Endothelial cell of umbilical vein (primary cell): ENCODE results near the gene ZNF446. TPM values are rescaled to one million over a fixed set of nuclear protein-coding genes. Genes with fewer than 3 reads are reported as not detected.
A peak's percentile ranks its signal among the peaks of the same experiment; 100 is the strongest.

Experiments used
- BruUV-seq: library from RNA; stranded (reverse); fragments of 400-500 nt; replicated peaks from 2 replicates; lab custom pipeline; 2021; lab: Mats Ljungman, UMichigan
- CTCF ChIA-PET: fragments of 300-600, 350-600 bp; sonication (Branson Sonifier 250); formaldehyde crosslinking; loops from one replicate; lab custom pipeline; 2021; ENCODE audit warnings: antibody characterized with exemption, inconsistent platforms; lab: Charles Lee
- POLR2A ChIA-PET: fragments of 300-600, 350-600 bp; sonication (Branson Sonifier 250); formaldehyde crosslinking; loops from one replicate; lab custom pipeline; 2021; ENCODE audit warnings: antibody characterized with exemption, inconsistent platforms; lab: Charles Lee
- DNase-seq: peaks from one replicate; pipeline ENCODE4 v3.0.0-alpha.2; 2011; ENCODE audit warnings: low read depth, low spot score
- FAIRE-seq: peaks from 2 replicates; lab custom pipeline; 2011; peaks lifted over from hg19 to GRCh38; lab: Jason Lieb, UNC
- H2AFZ ChIP-seq: 2 replicates; pipeline ENCODE4 v1.6.0; 2012; ENCODE audit warnings: low read depth, low read length, control low read depth, inconsistent platforms
- H3K27ac ChIP-seq: 2 replicates; pipeline ENCODE4 v1.5.1; 2011; ENCODE audit warnings: low read depth, mild to moderate bottlenecking, control low read depth, low read length, moderate library complexity; ENCODE audit not compliant: insufficient read depth
- H3K27me3 ChIP-seq, 2 experiments: 2 replicates each; pipeline versions ENCODE4 v1.6.0 to v1.6.1; 2011; ENCODE audit warnings: low read length in 2 of 2, mixed read lengths in 1 of 2; ENCODE audit not compliant: control insufficient read depth in 2 of 2, insufficient read depth in 2 of 2
- H3K36me3 ChIP-seq, 2 experiments: 2 replicates in 1 of 2; 3 replicates in 1 of 2; pipeline ENCODE4 v1.5.1; 2011; ENCODE audit warnings: low read length in 2 of 2, mild to moderate bottlenecking in 1 of 2, moderate library complexity in 1 of 2; ENCODE audit not compliant: control insufficient read depth in 2 of 2, insufficient read depth in 2 of 2; ENCODE audit errors: extremely low read depth in 1 of 2
- H3K4me1 ChIP-seq: 3 replicates; pipeline ENCODE4 v1.5.1; 2011; ENCODE audit warnings: mild to moderate bottlenecking, low read length; ENCODE audit not compliant: control insufficient read depth, insufficient read depth; ENCODE audit errors: extremely low read depth
- H3K4me2 ChIP-seq: 2 replicates; pipeline ENCODE4 v1.6.1; 2011; ENCODE audit warnings: low read length, control low read depth, mixed read lengths; ENCODE audit not compliant: insufficient read depth
- H3K4me3 ChIP-seq, 3 experiments: fragments of 200-600 bp in 1 of 3; sonication (generic), shearing (Covaris generic) in 1 of 3; replicated peaks in 1 of 3; 2 replicates each; pipeline ENCODE4 v1.5.1; 2011 to 2016; ENCODE audit warnings: control low read depth in 3 of 3, low read length in 3 of 3, mild to moderate bottlenecking in 2 of 3, inconsistent platforms in 1 of 3, low read depth in 1 of 3, moderate library complexity in 1 of 3; ENCODE audit not compliant: insufficient read depth in 1 of 3
- H3K79me2 ChIP-seq: 2 replicates; pipeline ENCODE4 v1.6.0; 2012; ENCODE audit warnings: low read length, inconsistent platforms; ENCODE audit not compliant: control insufficient read depth, insufficient read depth
- H3K9ac ChIP-seq: replicated peaks from 2 replicates; pipeline ENCODE3; 2011; ENCODE audit warnings: low read length, control low read depth; ENCODE audit not compliant: insufficient read depth; ENCODE audit errors: extremely low read depth
- H3K9me1 ChIP-seq: replicated peaks from 3 replicates; pipeline ENCODE4 v1.6.0; 2011; ENCODE audit warnings: mild to moderate bottlenecking, low read length; ENCODE audit not compliant: control insufficient read depth, insufficient read depth; ENCODE audit errors: extremely low read depth
- H3K9me3 ChIP-seq: replicated peaks from 2 replicates; pipeline ENCODE4 v1.5.1; 2012; ENCODE audit warnings: low read length, inconsistent platforms; ENCODE audit not compliant: control insufficient read depth, insufficient read depth
- H4K20me1 ChIP-seq: replicated peaks from 2 replicates; pipeline ENCODE3; 2011; ENCODE audit warnings: mild to moderate bottlenecking, low read length; ENCODE audit not compliant: control insufficient read depth, insufficient read depth; ENCODE audit errors: extremely low read depth
- CTCF ChIP-seq, 2 donors: IDR thresholded peaks; 1 replicate in 1 of 2; 2 replicates in 1 of 2; pipeline ENCODE4 v1.5.1; 2011; ENCODE audit warnings: low read length in 2 of 2, mild to moderate bottlenecking in 2 of 2, moderate library complexity in 2 of 2, control low read depth in 1 of 2, inconsistent platforms in 1 of 2, low read depth in 1 of 2; ENCODE audit not compliant: insufficient read depth in 1 of 2; ENCODE audit errors: extremely low read depth in 1 of 2
- EZH2 ChIP-seq: IDR thresholded peaks from 2 replicates; pipeline ENCODE4 v1.6.1; 2012; ENCODE audit warnings: borderline replicate concordance, low read depth, mild to moderate bottlenecking, moderate library complexity, low read length, inconsistent platforms; ENCODE audit not compliant: severe bottlenecking
- FOS ChIP-seq: IDR thresholded peaks from 2 replicates; pipeline ENCODE4 v1.6.1; 2011; ENCODE audit warnings: mild to moderate bottlenecking, low read length, moderate library complexity, borderline replicate concordance; ENCODE audit not compliant: insufficient read depth
- GATA2 ChIP-seq: IDR thresholded peaks from 2 replicates; pipeline ENCODE4 v1.7.0; 2011; ENCODE audit warnings: low read depth, mild to moderate bottlenecking, moderate library complexity, mixed read lengths, low read length; ENCODE audit not compliant: insufficient read length, insufficient read depth
- JUN ChIP-seq: IDR thresholded peaks from 2 replicates; pipeline ENCODE4 v1.6.1; 2011; ENCODE audit warnings: borderline replicate concordance, low read depth; ENCODE audit not compliant: insufficient read length, insufficient read depth
- MAX ChIP-seq: IDR thresholded peaks from 2 replicates; pipeline ENCODE4 v1.6.1; 2011; ENCODE audit not compliant: insufficient read depth, insufficient read length
- MYC ChIP-seq: IDR thresholded peaks from one replicate; pipeline ENCODE4 v1.6.1; 2011; ENCODE audit warnings: mild to moderate bottlenecking, low read depth, low read length
- POLR2A ChIP-seq: IDR thresholded peaks from 2 replicates; pipeline ENCODE4 v1.6.1; 2012; ENCODE audit warnings: low read depth, mild to moderate bottlenecking, control low read depth, low read length
- POLR2AphosphoS5 ChIP-seq: IDR thresholded peaks from 2 replicates; pipeline ENCODE4 v1.6.1; 2012; ENCODE audit warnings: low read depth, mild to moderate bottlenecking, control low read depth, low read length, moderate library complexity; ENCODE audit not compliant: insufficient read depth
- dilution Hi-C: fragments of 300-500 bp; cut with MboI; formaldehyde crosslinking; loops from one replicate; pipeline ENCODE4 v1.15.0; 2019; ENCODE audit warnings: low sequenced_read_pairs; ENCODE audit not compliant: extremely low pct_ligation_motif_present
- intact Hi-C: fragments of 100-400 bp; cut with micrococcal nuclease; formaldehyde crosslinking; loops from one replicate; pipeline ENCODE4 v1.10.0; 2022
- polyA plus RNA-seq, 4 experiments: library from polyadenylated mRNA; depleted of rRNA in 3 of 4; stranded (reverse) in 3 of 4; unstranded in 1 of 4; fragments of >200 nt; gene quantifications; 2 replicates each; pipeline versions ENCODE4 v1.2.1 to v1.2.3, GENCODE V29; 2011 to 2012; ENCODE audit warnings: missing spikeins in 1 of 4
- total RNA-seq: library from RNA; stranded (reverse); gene quantifications from 2 replicates; pipeline ENCODE4 v1.2.3, GENCODE V29; 2021

Gene ZNF446
- total and polyA plus RNA-seq, 2 donors (not counting 3 experiments of a cell fraction or from before 2014, with no cell fraction given) = 7.0 to 8.3 TPM

- POLR2A ChIA-PET = no interaction called here
- dilution Hi-C loops = no loop called here
- TSS peak; percentile 69 for BruUV-seq
These were observed 9.2 kb upstream of the ZNF446 start, which contains the start of gene ZNF324 for GRCh38 chr19:58466760-58467589. Gene ZNF324, plus strand, starts transcription at chr19:58467080. Its CDS starts 2,106 bp downstream, at chr19:58469186.

GRCh38 chr19:58468216-58468839 lies 7.8 kb upstream of the ZNF446 start:
- FAIRE-seq (no peak), DNase-seq (no peak)
- Histone ChIP-seq H3K4me2 (peak overlapping the region; percentile 38), H3K27me3 (no peaks in the 10 kb centered on the region), H2AFZ (no peak overlapping the region), H3K9me3 (no peaks in the 10 kb centered on the region), H3K79me2 (peaks cover 10% of the 10 kb centered on the region), H3K36me3 (peaks cover 4 to 22% of the 10 kb centered on the region in 2 experiments), H3K9me1 (no peaks in the 10 kb centered on the region), H3K4me3 (no peak overlapping the region), H3K9ac (no peak overlapping the region), H3K27ac (no peak overlapping the region), H3K4me1 (peaks cover 3% of the 10 kb centered on the region), H4K20me1 (no peaks in the 10 kb centered on the region)
- BruUV-seq = no TSS peak
- TF ChIP-seq GATA2 = no peak
- TF ChIP-seq FOS = no peak
- TF ChIP-seq EZH2 = no peak
- TF ChIP-seq CTCF (IDR thresholded peaks at IDR 0.05; ENCODE audit: extremely low read depth in 1 of 2, insufficient read depth in 1 of 2, low read depth in 1 of 2, low read length in 2 of 2) = no peak
- TF ChIP-seq MYC = no peak
- no peak for TF ChIP-seq POLR2AphosphoS5
- no peak for TF ChIP-seq POLR2A
- TF ChIP-seq JUN = no peak
- no peak for TF ChIP-seq MAX
- intact Hi-C loops = no loop called here
- POLR2A ChIA-PET = no interaction called here
- dilution Hi-C loops = no loop called here
- CTCF ChIA-PET = interaction anchor here (1.8 kb wide), 1 partner anchor 51 kb away, joined by 4 read pairs; the partner anchor contains the start of gene ZBTB45

More at GRCh38 chr19:58466760-58467589, 9.2 kb upstream of the ZNF446 start, which contains the start of gene ZNF324:
- DNase-seq = peak; percentile 96
- Histone ChIP-seq H3K9me1 (no peaks in the 10 kb centered on the region), H3K9me3 (no peaks in the 10 kb centered on the region), H3K27ac (peak within 1 kb of the TSS; percentile 45), H3K27me3 (no peaks in the 10 kb centered on the region), H3K36me3 (peaks cover 4 to 13% of the 10 kb centered on the region in 2 experiments), H3K79me2 (peaks cover 10% of the 10 kb centered on the region), H3K4me1 (peaks cover 3% of the 10 kb centered on the region), H3K4me2 (peak within 1 kb of the TSS; percentile 73), H2AFZ (peak within 1 kb of the TSS; percentile 90), H4K20me1 (no peaks in the 10 kb centered on the region), H3K4me3 (peak within 1 kb of the TSS; percentile 62 to 76 (median 72)), H3K9ac (peak within 1 kb of the TSS; percentile 63)
- peak; percentile 99 for FAIRE-seq
- intact Hi-C loops = loop anchor here (1.0 to 2.0 kb wide), 4 partner anchors 8 to 238 kb away; partner anchors contain the start of genes ZNF324B, ZNF544 and ZNF837
- peak; percentile 76 for TF ChIP-seq POLR2A
- TF ChIP-seq EZH2 = no peak
- peak; percentile 86 for TF ChIP-seq POLR2AphosphoS5
- peak; percentile 90 for TF ChIP-seq MAX
- CTCF ChIA-PET = no interaction called here
